B cell (primary cell): ENCODE results near the gene GPR146. TPM values are rescaled to one million over a fixed set of nuclear protein-coding genes. Genes with fewer than 3 reads are reported as not detected.

Source experiments
- ATAC-seq: fragments of 200-7000 bp; cut with Tn5 transposase; one replicate; pipeline ENCODE4 v1.10.0; 2021; ENCODE audit warnings: low read depth, mild to moderate bottlenecking, moderate number of reproducible peaks, moderate library complexity
- CTCF ChIA-PET: fragments of 350-600 bp; sonication (Branson Sonifier 250); formaldehyde crosslinking; loops from one replicate; lab custom pipeline; 2021; ENCODE audit warnings: antibody characterized with exemption, inconsistent platforms; lab: Charles Lee
- POLR2A ChIA-PET: fragments of 350-600 bp; sonication (Branson Sonifier 250); formaldehyde crosslinking; loops from one replicate; lab custom pipeline; 2021; ENCODE audit warnings: antibody characterized with exemption; lab: Charles Lee
- DNase-seq: peaks from one replicate; pipeline ENCODE4 v3.0.0; 2013
- H2AFZ ChIP-seq: 2 replicates; pipeline ENCODE4 v1.6.1; 2012; ENCODE audit warnings: mild to moderate bottlenecking, low read depth, low read length; ENCODE audit not compliant: insufficient read depth, poor library complexity, severe bottlenecking
- H3K27ac ChIP-seq, 2 donors: 1 replicate in 1 of 2; 2 replicates in 1 of 2; pipeline ENCODE4 v1.5.1; 2012 to 2013; ENCODE audit warnings: low read length in 2 of 2, mild to moderate bottlenecking in 2 of 2, moderate library complexity in 1 of 2
- H3K27me3 ChIP-seq, 4 experiments: fragments of 200-600 bp in 1 of 4; sonication (generic) in 1 of 4; replicated peaks in 1 of 4; 1 replicate in 2 of 4; 2 replicates in 2 of 4; pipeline versions ENCODE4 v1.6.1 to v1.7.0; 2013 to 2016; ENCODE audit warnings: low read length in 3 of 4, mild to moderate bottlenecking in 2 of 4, mixed read lengths in 1 of 4, moderate library complexity in 1 of 4; ENCODE audit not compliant: insufficient read depth in 4 of 4, control insufficient read depth in 3 of 4; ENCODE audit errors: control extremely low read depth in 1 of 4
- H3K36me3 ChIP-seq, 2 experiments: replicated peaks in 1 of 2; 1 replicate in 1 of 2; 2 replicates in 1 of 2; pipeline versions ENCODE4 v1.6.1 to v1.7.1; 2013; ENCODE audit warnings: low read length in 1 of 2; ENCODE audit not compliant: insufficient read depth in 2 of 2, control insufficient read depth in 1 of 2; ENCODE audit errors: control extremely low read depth in 1 of 2, extremely low read depth in 1 of 2
- H3K4me1 ChIP-seq, 2 donors: fragments of 200-600 bp in 1 of 2; sonication (generic) in 1 of 2; 1 replicate in 1 of 2; 2 replicates in 1 of 2; pipeline versions ENCODE4 v1.5.1 to v1.6.1; 2013 to 2017; ENCODE audit warnings: low read length in 2 of 2; ENCODE audit not compliant: control insufficient read depth in 2 of 2, insufficient read depth in 2 of 2
- H3K4me2 ChIP-seq: replicated peaks from 2 replicates; pipeline ENCODE3; 2012; ENCODE audit warnings: mild to moderate bottlenecking, low read depth, low read length; ENCODE audit not compliant: poor library complexity, severe bottlenecking
- H3K4me3 ChIP-seq, 5 experiments: fragments of 200-600 bp in 1 of 5; sonication (generic) in 1 of 5; 1 replicate in 3 of 5; 2 replicates in 2 of 5; pipeline versions ENCODE4 v1.5.1 to v1.7.0; 2011 to 2016; ENCODE audit warnings: low read length in 4 of 5, mild to moderate bottlenecking in 4 of 5, low read depth in 2 of 5, control low read depth in 1 of 5, moderate library complexity in 1 of 5; ENCODE audit not compliant: insufficient read depth in 1 of 5; ENCODE audit errors: control extremely low read depth in 1 of 5, extremely low read depth in 1 of 5
- H3K79me2 ChIP-seq: fragments of 200-600 bp; sonication (generic); one replicate; pipeline ENCODE4 v1.6.0; 2016; ENCODE audit warnings: low read length; ENCODE audit not compliant: control insufficient read depth, insufficient read depth
- H3K9ac ChIP-seq: fragments of 200-600 bp; sonication (generic); 2 replicates; pipeline ENCODE4 v1.6.1; 2017; ENCODE audit warnings: mild to moderate bottlenecking, low read length, moderate library complexity
- H3K9me3 ChIP-seq, 3 donors: one replicate each; pipeline versions ENCODE4 v1.6.1 to v1.7.1; 2013; ENCODE audit warnings: low read length in 2 of 3; ENCODE audit not compliant: control insufficient read depth in 2 of 3, insufficient read depth in 1 of 3; ENCODE audit errors: control extremely low read depth in 1 of 3
- H4K20me1 ChIP-seq: 2 replicates; pipeline ENCODE4 v1.6.0; 2012; ENCODE audit warnings: mild to moderate bottlenecking, low read length; ENCODE audit not compliant: insufficient read depth, control insufficient read depth, poor library complexity, severe bottlenecking
- H3K27ac Mint-ChIP-seq: one replicate; pipeline ENCODE4 v1.8.0; 2021; ENCODE audit warnings: mixed read lengths
- H3K27me3 Mint-ChIP-seq: one replicate; pipeline ENCODE4 v1.8.0; 2021; ENCODE audit warnings: mixed read lengths
- H3K4me1 Mint-ChIP-seq: one replicate; pipeline ENCODE4 v1.8.0; 2021; ENCODE audit warnings: mixed read lengths
- H3K4me3 Mint-ChIP-seq: one replicate; pipeline ENCODE4 v1.8.0; 2021; ENCODE audit warnings: mixed read lengths
- H3K9me3 Mint-ChIP-seq: one replicate; pipeline ENCODE4 v1.8.0; 2022; ENCODE audit warnings: mixed read lengths; ENCODE audit not compliant: insufficient read depth
- EZH2 ChIP-seq: IDR thresholded peaks from 2 replicates; pipeline ENCODE4 v1.6.1; 2012; ENCODE audit warnings: borderline replicate concordance, low read depth, mild to moderate bottlenecking, moderate library complexity, low read length; ENCODE audit not compliant: insufficient read depth, poor library complexity, severe bottlenecking
- WGBS: methylation state at CpG from one replicate; pipeline ENCODE4 v1.1.5; 2013; ENCODE audit warnings: missing lambda C conversion rate; ENCODE audit not compliant: insufficient coverage; 5-methylcytosine and 5-hydroxymethylcytosine counted together
- intact Hi-C: fragments of 100-400 bp; cut with micrococcal nuclease; formaldehyde crosslinking; loops from one replicate; pipeline ENCODE4 v1.10.0; 2022
- polyA plus RNA-seq: library from polyadenylated mRNA; depleted of rRNA; stranded (reverse); fragments of >200 nt; gene quantifications from 2 replicates; pipeline ENCODE4 v1.2.3, GENCODE V29; 2012
- total RNA-seq, 2 donors: library from RNA; stranded (reverse); fragments of 120-200 nt in 1 of 2; gene quantifications; 1 replicate in 1 of 2; 2 replicates in 1 of 2; pipeline versions ENCODE4 v1.2.3 to v1.2.4, GENCODE V29; 2013 to 2022
- TF ChIP-seq, protein P1 (sequence below): fragments of 200-600 bp; IDR thresholded peaks from one replicate; pipeline ENCODE4 v1.8.0; 2022; ENCODE audit warnings: antibody characterized with exemption, mild to moderate bottlenecking

Gene GPR146
- total and polyA plus RNA-seq, 2 donors (not counting 1 experiment from before 2014, with no cell fraction given): 4.2 to 45.4 TPM

DNA sequence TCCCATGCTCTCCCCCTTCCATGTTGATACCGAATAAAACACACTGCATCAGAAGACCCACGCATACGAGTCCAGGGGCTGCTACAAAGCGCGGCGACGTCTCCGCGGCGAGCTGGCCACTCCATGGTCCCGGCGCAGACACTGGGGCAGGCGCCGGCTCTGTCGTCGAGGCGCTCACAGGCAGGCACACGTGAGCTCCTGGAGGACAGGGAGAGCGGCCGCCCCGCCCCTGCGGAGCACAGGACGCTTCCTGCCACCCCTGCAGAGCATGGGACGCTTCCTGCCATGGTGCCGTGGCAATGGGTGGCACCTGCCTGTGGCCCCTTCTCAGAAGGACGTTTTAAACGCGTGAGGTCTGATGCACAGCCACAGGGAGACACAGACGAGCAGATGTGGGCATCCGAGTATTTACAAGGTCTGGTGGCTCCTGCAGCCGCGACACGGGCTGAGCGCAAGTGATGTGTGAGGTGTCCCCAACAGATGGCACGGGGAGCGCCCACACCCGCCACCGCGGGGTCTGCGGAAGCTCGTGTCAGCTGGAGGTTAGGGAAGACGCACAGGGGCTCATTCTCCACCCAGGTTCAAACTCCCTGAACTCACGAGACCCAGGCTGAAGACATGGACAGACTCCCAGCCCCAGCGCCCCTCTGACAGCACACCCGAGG lies 21.4 kb upstream of the GPR146 start:
- Mint-ChIP-seq H3K4me1 (peaks cover 77% of the 10 kb centered on the region), H3K9me3 (no peaks in the 10 kb centered on the region), H3K4me3 (peak overlapping the region; percentile 94), H3K27ac (peak overlapping the region; percentile 97), H3K27me3 (no peaks in the 10 kb centered on the region)
- Histone ChIP-seq H3K4me1 (peaks cover 68 to 77% of the 10 kb centered on the region in 2 donors), H3K36me3 (peaks cover 0 to 36% of the 10 kb centered on the region in 2 experiments), H4K20me1 (peaks cover 78% of the 10 kb centered on the region), H3K9me3 (peaks cover 0 to 38% (median 0%) of the 10 kb centered on the region in 3 donors), H3K4me2 (peak overlapping the region; percentile 97), H3K27me3 (peaks cover 0 to 2% (median 0%) of the 10 kb centered on the region in 4 experiments), H3K27ac (peak overlapping the region; percentile 88 to 90), H3K4me3 (peak overlapping the region in 1 of 5 experiments; percentile 42), H3K9ac (peak overlapping the region; percentile 41), H3K79me2 (peaks cover 61% of the 10 kb centered on the region), H2AFZ (no peak overlapping the region)
- DNase-seq (peak; percentile 93), ATAC-seq (peak; percentile 39)
- WGBS: 41% methylated on average over 42 of the region's 45 CpGs
- no peak for TF ChIP-seq EZH2
- TF ChIP-seq, protein P1, sequence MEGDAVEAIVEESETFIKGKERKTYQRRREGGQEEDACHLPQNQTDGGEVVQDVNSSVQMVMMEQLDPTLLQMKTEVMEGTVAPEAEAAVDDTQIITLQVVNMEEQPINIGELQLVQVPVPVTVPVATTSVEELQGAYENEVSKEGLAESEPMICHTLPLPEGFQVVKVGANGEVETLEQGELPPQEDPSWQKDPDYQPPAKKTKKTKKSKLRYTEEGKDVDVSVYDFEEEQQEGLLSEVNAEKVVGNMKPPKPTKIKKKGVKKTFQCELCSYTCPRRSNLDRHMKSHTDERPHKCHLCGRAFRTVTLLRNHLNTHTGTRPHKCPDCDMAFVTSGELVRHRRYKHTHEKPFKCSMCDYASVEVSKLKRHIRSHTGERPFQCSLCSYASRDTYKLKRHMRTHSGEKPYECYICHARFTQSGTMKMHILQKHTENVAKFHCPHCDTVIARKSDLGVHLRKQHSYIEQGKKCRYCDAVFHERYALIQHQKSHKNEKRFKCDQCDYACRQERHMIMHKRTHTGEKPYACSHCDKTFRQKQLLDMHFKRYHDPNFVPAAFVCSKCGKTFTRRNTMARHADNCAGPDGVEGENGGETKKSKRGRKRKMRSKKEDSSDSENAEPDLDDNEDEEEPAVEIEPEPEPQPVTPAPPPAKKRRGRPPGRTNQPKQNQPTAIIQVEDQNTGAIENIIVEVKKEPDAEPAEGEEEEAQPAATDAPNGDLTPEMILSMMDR: no peak
- intact Hi-C loops: loop anchor here (5.0 kb wide), 1 partner anchor 101 kb away; no protein-coding TSS in a partner anchor
- CTCF ChIA-PET: interaction anchor here (0.6 to 6.9 kb wide), 9 partner anchors 10 to 147 kb away, joined by 3 to 57 read pairs (median 9); partner anchors contain the start of gene GPR146
- POLR2A ChIA-PET: interaction anchor here (0.6 to 2.2 kb wide), 13 partner anchors 10 to 1266 kb away, joined by 3 to 15 read pairs (median 7); partner anchors contain the start of gene GPR146
